ENCODE results near the gene THOC6. TPM values are rescaled to one million over a fixed set of nuclear protein-coding genes. Genes with fewer than 3 reads are reported as not detected.
A peak's percentile ranks its signal among the peaks of the same experiment; 100 is the strongest.

THOC6 gene
- polyA plus RNA-seq, 1 donor from 2014 or later = 11.4 TPM

DNA sequence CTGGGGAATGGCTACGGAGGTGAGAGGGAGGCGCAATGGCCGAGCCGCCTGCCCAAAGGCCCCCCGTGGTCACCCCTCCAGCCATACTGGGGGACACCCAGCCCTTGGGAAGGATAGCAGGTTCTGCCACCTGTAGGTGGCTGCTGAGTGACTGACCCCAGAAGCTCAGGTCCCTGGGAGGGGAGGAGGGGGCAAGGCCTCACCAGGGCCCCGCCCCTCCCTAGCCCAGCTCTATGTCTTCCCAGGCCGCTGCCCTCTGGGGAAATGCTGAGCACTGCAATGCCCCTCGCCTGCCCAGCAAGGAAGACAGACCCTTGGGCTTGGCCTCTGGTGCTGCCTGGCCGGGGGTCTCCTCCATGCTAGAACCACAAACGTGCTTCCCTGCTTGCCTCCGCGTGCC lies 22.5 kb upstream of the THOC6 start:
- TF ChIP-seq, protein P1, sequence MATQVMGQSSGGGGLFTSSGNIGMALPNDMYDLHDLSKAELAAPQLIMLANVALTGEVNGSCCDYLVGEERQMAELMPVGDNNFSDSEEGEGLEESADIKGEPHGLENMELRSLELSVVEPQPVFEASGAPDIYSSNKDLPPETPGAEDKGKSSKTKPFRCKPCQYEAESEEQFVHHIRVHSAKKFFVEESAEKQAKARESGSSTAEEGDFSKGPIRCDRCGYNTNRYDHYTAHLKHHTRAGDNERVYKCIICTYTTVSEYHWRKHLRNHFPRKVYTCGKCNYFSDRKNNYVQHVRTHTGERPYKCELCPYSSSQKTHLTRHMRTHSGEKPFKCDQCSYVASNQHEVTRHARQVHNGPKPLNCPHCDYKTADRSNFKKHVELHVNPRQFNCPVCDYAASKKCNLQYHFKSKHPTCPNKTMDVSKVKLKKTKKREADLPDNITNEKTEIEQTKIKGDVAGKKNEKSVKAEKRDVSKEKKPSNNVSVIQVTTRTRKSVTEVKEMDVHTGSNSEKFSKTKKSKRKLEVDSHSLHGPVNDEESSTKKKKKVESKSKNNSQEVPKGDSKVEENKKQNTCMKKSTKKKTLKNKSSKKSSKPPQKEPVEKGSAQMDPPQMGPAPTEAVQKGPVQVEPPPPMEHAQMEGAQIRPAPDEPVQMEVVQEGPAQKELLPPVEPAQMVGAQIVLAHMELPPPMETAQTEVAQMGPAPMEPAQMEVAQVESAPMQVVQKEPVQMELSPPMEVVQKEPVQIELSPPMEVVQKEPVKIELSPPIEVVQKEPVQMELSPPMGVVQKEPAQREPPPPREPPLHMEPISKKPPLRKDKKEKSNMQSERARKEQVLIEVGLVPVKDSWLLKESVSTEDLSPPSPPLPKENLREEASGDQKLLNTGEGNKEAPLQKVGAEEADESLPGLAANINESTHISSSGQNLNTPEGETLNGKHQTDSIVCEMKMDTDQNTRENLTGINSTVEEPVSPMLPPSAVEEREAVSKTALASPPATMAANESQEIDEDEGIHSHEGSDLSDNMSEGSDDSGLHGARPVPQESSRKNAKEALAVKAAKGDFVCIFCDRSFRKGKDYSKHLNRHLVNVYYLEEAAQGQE (IDR thresholded peaks at IDR 0.05; ENCODE audit: borderline replicate concordance) = no peak
- TF ChIP-seq TAF1 (IDR thresholded peaks at IDR 0.05; ENCODE audit: low read depth) = no peak
- no peak for TF ChIP-seq EZH2 (IDR thresholded peaks at IDR 0.05; ENCODE audit: borderline replicate concordance, insufficient read depth, low read length, poor library complexity, severe bottlenecking)
- TF ChIP-seq EP300 (conservative IDR thresholded peaks at IDR 0.05; ENCODE audit: poor library complexity, severe bottlenecking) = no peak
- no peak for TF ChIP-seq SMC3 (conservative IDR thresholded peaks at IDR 0.05; ENCODE audit: poor library complexity)
- TF ChIP-seq CTCF (IDR thresholded peaks at IDR 0.05; ENCODE audit: poor library complexity, severe bottlenecking) = no peak
- TF ChIP-seq RAD21 (conservative IDR thresholded peaks at IDR 0.05) = no peak
- TF ChIP-seq POLR2AphosphoS5 (IDR thresholded peaks at IDR 0.05) = no peak
- TF ChIP-seq MXI1 (conservative IDR thresholded peaks at IDR 0.05; ENCODE audit: poor library complexity, severe bottlenecking) = no peak
- Histone ChIP-seq H3F3A (ENCODE audit: insufficient read depth, low read length, poor library complexity, severe bottlenecking) (no peaks in the 10 kb centered on the region), H3K9ac (ENCODE audit: low read length) (no peak overlapping the region), H4K20me1 (ENCODE audit: insufficient read depth) (no peaks in the 10 kb centered on the region), H3K27me3 (ENCODE audit: insufficient read depth, low read depth, low read length) (peaks cover 16% of the 10 kb centered on the region), H3K9me2 (ENCODE audit: insufficient read depth, low read length) (no peaks in the 10 kb centered on the region), H3K79me2 (replicated peaks; ENCODE audit: insufficient read depth, low read length) (no peaks in the 10 kb centered on the region), H3K4me3 (ENCODE audit: low read length) (no peak overlapping the region), H2AFZ (ENCODE audit: low read depth, low read length) (no peak overlapping the region), H3K9me3 (ENCODE audit: low read length) (no peaks in the 10 kb centered on the region), H3K4me2 (ENCODE audit: low read length) (no peak overlapping the region), H3K36me3 (ENCODE audit: insufficient read depth, low read length) (no peaks in the 10 kb centered on the region), H3K27ac (ENCODE audit: low read length) (no peak overlapping the region)

GRCh38 chr16:3003582-3004270 lies 20.1 kb upstream of the THOC6 start:
- H3K27me3 ChIP-seq (ENCODE audit: insufficient read depth, low read depth, low read length) = peaks cover 40% of the 10 kb centered on the region
- no peak overlapping the region for H3K4me2 ChIP-seq (ENCODE audit: low read length)
- H4K20me1 ChIP-seq (ENCODE audit: insufficient read depth) = no peaks in the 10 kb centered on the region
- peak; percentile 32 for TF ChIP-seq MXI1 (conservative IDR thresholded peaks at IDR 0.05; ENCODE audit: poor library complexity, severe bottlenecking)
- TF ChIP-seq RAD21 (conservative IDR thresholded peaks at IDR 0.05) = peak; percentile 75
- TF ChIP-seq, protein P1 (IDR thresholded peaks at IDR 0.05; ENCODE audit: borderline replicate concordance) = no peak
- peak; percentile 73 for TF ChIP-seq EP300 (conservative IDR thresholded peaks at IDR 0.05; ENCODE audit: poor library complexity, severe bottlenecking)
- peak; percentile 79 for TF ChIP-seq CTCF (IDR thresholded peaks at IDR 0.05; ENCODE audit: poor library complexity, severe bottlenecking)
- TF ChIP-seq SMC3 (conservative IDR thresholded peaks at IDR 0.05; ENCODE audit: poor library complexity) = peak; percentile 71
- no peak for TF ChIP-seq EZH2 (IDR thresholded peaks at IDR 0.05; ENCODE audit: borderline replicate concordance, insufficient read depth, low read length, poor library complexity, severe bottlenecking)
- TF ChIP-seq TAF1 (IDR thresholded peaks at IDR 0.05; ENCODE audit: low read depth) = no peak
- peak; percentile 24 for TF ChIP-seq POLR2AphosphoS5 (IDR thresholded peaks at IDR 0.05)
- H3K79me2 ChIP-seq (replicated peaks; ENCODE audit: insufficient read depth, low read length) = no peaks in the 10 kb centered on the region
- no peaks in the 10 kb centered on the region for H3K9me3 ChIP-seq (ENCODE audit: low read length)
- no peak overlapping the region for H3K9ac ChIP-seq (ENCODE audit: low read length)
- H2AFZ ChIP-seq (ENCODE audit: low read depth, low read length) = no peak overlapping the region
- H3K36me3 ChIP-seq (ENCODE audit: insufficient read depth, low read length) = no peaks in the 10 kb centered on the region
- H3K27ac ChIP-seq (ENCODE audit: low read length) = no peak overlapping the region
- peak overlapping the region; percentile 50 for H3K4me3 ChIP-seq (ENCODE audit: low read length)
- H3K9me2 ChIP-seq (ENCODE audit: insufficient read depth, low read length) = no peaks in the 10 kb centered on the region
- no peaks in the 10 kb centered on the region for H3F3A ChIP-seq (ENCODE audit: insufficient read depth, low read length, poor library complexity, severe bottlenecking)
